GM20431 (cell line): ENCODE data around the gene SNX1.

Source experiments
- in situ Hi-C: fragments of 300-500 bp; cut with MseI, MboI; formaldehyde crosslinking; loops from one replicate; pipeline ENCODE4 v1.15.0; 2020; ENCODE audit warnings: low sequenced_read_pairs; ENCODE audit not compliant: unreplicated experiment

Gene SNX1

GRCh38 chr15:64070965-64071851 is 24.6 kb upstream of the SNX1 start:
- in situ Hi-C loops = loop anchor here (25.0 kb wide), 2 partner anchors 309 to 459 kb away; no protein-coding TSS in a partner anchor

DNA sequence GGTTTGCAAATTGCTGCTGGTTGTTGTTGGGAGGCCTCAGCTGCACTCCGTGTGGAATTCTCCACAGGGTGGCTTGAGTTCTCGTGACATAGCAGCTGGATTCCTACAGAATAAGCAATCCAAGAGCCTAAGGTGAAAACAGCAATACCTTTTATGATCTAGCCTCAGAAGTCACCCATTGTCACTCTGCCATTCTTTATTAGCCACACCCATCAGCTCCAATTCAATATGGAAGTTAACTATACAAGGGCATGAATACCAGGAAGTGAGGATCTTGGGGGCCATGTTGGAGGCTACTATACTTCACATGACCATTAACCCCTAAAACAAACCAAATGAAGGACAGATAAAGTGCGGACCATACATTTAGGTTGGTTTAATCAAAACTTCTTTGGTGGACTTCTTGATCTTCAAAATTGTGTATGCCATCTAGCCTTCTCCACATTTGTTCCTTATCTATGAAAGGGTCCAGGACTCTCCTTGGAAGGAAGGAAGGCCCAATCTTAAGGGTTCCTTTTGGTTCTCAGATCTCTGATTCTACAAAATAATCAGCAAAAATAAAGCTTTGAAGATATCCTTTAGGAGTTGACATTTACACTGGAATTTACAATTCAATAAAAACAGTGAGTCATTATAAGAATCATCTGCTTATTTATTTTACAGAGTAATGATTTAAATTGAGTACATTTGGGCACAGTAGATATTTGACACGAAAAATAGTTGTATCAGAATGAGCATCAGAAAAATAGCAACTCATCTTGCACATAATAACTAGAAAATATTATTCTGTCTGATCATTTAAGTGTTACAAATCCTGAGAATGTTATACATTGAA is 23.6 kb upstream of the SNX1 start:
- in situ Hi-C loops = loop anchor here (25.0 kb wide), 2 partner anchors 310 to 460 kb away; no protein-coding TSS in a partner anchor

GRCh38 chr15:64072812-64073211 is 23.0 kb upstream of the SNX1 start:
- in situ Hi-C loops = loop anchor here (25.0 kb wide), 2 partner anchors 311 to 461 kb away; no protein-coding TSS in a partner anchor

GRCh38 chr15:64073496-64073895 is 22.3 kb upstream of the SNX1 start:
- in situ Hi-C loops = loop anchor here (25.0 kb wide), 2 partner anchors 311 to 461 kb away; no protein-coding TSS in a partner anchor

DNA sequence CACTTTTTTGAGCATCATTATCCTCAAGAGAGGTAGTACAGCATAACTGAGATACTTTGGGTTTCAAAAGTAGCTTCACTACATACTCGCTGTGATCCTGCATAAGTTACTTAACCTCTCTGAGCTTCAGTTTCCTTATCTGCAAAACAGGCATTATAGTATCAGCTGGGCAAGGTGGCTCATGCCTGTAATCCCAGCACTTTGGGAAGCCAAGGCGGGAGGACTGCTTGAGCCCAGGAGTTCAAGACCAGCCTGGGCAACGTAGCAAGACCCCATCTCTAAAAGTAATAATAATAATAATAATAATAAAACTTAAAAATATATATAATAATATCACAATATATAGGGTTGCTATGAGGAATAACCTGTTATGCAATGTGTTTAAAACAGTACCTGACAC is 13.0 kb upstream of the SNX1 start:
- in situ Hi-C loops = no loop called here

DNA sequence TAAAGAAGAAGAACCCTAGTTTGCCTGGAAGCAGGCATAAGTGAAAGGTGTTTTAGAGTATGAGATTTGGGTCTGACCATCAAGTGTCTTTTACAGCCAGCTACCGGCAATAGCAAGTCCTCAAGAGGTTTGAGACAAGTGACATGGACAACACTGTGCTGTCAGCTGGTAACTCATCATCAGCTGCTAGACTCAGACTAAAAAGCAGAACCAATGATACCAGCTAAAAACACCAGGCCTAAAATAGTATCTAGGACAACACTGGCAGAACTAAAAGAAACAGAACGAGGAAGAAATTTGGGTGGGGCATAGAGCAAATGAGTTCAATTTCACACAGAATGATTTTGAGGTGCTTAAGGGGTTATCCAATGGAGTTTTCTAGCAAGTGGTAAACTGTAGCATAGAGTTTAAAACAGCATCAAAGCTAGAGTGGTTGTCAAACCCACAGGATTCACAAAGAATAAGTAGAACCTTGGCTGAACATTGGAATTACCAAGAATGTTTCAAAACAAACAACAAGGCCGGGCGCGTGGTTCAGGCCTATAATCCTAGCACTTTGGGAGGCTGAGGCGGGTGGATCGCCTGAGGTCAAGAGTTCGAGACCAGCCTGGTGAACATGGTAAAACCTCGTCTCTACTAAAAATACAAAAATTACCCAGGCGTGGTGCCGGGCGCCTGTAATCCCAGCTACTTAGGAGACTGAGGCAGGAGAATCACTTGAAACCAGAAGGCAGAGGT is 6.1 kb upstream of the SNX1 start:
- in situ Hi-C loops = no loop called here

- in situ Hi-C loops = no loop called here
Measured at GRCh38 chr15:64090527-64090926, 5.3 kb upstream of the SNX1 start.

GRCh38 chr15:64092075-64092820 is 3.5 kb upstream of the SNX1 start:
- in situ Hi-C loops = no loop called here

DNA sequence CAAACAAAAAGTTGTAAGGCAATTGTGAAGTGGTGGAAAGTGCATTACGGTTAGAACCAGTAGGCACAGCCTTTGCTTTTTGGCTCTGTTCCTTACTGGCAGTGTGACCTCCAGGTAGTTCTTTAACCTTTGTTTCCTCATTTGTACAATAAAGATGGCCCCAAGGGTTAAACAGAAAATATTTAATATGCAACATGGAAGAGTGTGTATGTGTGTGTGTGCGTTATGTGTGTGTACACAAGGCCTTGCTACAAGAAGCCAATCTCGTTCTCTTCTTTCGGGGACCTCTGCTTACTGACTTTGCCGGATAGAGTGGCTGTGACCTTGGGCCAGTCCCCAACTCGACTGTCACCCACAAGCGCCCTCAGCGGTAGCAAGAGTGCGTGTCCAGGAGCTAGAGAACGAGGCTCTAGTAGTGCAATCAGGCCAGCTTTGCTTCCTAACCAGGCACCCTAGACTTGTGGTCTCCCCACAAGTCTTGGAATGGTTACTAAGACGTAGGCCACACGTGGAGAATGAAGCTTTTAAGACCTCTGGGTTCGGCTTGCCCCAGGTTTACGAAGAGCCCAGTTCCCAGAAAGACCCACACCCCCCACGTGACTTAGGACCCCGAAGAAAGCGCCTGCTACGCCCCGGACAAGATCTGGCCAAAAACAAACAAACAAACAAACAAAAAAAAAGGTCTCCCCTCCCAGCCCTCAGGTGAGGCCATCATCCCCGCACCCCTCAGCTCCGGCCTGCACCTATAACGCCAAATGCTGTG is 2.7 kb upstream of the SNX1 start:
- in situ Hi-C loops = no loop called here

DNA sequence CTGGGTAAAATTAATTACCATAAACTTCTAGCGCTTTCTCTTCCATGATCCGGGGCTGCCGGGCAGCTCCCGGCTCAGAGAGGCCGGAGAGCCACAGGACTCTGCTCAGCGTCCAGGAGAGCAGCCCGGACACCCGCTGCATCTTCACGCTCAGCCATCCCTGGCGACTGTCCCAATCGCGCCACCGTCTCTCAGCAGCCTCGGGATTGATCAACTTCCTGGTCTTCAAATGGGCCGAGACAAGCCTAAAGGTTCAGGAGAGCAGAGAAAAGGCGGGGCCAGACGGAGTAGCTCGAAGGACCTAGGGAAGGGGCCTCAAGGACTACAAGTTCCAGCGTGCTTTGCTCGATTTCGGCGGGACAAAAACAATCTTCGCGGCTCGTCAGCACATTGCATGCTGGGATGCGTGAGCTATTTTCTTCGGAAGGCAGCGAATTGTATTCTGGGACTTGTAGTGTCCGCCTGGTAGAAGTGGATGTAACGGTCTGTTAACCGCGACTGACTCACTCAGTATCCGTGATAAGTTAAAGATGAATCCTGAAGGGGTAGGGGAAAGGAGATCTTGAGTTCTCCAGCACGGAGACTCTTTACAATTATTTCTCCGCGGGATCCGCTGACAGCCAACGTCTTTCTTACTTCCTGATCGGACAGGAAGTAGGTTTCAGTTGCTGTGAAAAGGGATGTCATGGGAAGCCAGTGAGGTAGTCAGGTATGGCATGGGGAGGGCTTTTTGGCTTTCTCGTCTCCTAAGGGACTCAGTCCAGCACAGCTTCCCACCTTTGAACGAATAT is 2.0 kb upstream of the SNX1 start, which contains the start of gene CIAO2A:
CIAO2A (minus strand) TSS at position 212 of the 791 bp plus-strand sequence; CDS start at position 142, 70 bp downstream.
- in situ Hi-C loops = no loop called here

DNA sequence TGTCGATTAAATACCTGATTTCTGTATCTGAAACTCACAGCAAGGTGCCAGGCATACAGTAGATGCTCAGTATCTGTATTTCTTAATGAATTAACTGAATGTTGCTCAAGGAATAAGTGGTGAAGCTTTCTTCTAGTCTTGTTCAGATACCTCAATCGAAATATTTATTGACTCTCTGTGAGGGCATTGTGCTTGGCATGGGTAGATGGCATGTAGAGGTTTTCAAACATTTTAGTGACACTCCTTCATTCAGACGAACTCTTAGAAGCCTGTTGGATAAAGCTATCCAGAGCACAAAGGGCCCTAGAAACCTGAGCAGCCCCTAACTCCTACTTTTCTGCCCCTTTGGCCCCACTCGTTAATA is 369 bp upstream of the SNX1 start:
- in situ Hi-C loops = no loop called here

- in situ Hi-C loops = no loop called here
Measured at GRCh38 chr15:64096668-64097384, 1.0 kb downstream of the SNX1 start.

GRCh38 chr15:64099379-64099778 is 3.6 kb downstream of the SNX1 start:
- in situ Hi-C loops = no loop called here

DNA sequence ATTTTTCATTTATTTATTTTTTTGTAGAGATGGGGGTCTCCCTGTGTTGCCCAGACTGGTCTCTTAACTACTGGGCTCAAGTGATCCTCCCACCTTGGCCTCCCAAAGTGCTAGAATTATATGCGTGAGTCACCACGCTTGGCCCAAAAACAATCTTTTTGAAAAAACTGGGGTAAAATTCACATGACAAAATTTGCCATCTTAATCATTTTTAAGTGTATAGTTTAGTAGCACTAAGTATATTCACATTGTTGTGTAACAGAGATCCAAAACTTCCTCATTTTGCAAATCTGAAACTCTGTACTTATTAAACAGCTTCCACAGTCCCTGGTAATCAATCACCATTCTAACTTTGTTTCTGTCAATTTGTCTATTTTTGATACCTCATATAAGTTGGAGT is 5.2 kb downstream of the SNX1 start:
- in situ Hi-C loops = no loop called here

DNA sequence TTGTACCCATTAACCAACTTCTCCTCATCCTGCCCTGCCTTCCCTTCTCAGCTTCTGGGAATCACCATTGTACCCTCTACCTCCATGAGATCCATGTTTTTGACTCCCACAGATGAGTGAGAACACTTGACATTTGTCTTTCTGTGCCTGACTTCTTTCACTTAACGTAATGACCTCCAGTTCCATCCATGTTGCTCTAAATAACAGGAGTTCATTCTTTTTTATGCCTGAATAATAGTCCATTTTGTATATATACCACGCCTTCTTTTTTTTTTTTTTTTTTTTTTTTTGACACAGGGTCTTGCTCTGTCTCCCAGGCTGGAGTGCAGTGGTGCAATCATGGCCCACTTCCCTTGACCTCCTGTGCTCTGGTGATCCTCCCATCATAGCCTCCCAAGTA is 6.7 kb downstream of the SNX1 start:
- in situ Hi-C loops = no loop called here

GRCh38 chr15:64105113-64105704 is 9.4 kb downstream of the SNX1 start:
- in situ Hi-C loops = no loop called here

DNA sequence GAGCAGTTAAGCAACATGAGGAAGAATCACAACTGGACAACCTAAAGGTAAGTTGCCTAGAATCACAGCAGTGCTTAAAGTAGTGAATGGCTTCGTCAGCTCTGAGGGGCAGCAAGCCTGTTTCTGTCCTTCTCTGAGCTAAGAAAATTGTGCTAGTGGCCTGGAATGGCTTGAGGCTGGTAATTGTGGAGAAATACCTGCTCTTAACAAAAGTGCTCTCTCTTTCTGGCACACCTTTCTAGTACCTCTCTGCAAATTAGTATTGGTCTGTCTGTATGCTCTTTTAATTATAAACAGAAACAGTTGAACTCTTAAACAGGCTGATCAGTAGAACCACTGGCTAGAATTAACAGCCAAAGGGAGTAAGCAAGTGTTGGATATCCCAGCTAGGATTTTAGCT is 11.6 kb downstream of the SNX1 start:
- in situ Hi-C loops = no loop called here
